Measurements from ENCODE around the gene ZFP36.
A peak's percentile ranks its signal among the peaks of the same experiment; 100 is the strongest.
"Not testable (repeated sequence)": the region's sequence is repeated elsewhere in the genome, so short reads cannot be mapped to it uniquely, and the experiment has no call there.

ZFP36 gene

DNA sequence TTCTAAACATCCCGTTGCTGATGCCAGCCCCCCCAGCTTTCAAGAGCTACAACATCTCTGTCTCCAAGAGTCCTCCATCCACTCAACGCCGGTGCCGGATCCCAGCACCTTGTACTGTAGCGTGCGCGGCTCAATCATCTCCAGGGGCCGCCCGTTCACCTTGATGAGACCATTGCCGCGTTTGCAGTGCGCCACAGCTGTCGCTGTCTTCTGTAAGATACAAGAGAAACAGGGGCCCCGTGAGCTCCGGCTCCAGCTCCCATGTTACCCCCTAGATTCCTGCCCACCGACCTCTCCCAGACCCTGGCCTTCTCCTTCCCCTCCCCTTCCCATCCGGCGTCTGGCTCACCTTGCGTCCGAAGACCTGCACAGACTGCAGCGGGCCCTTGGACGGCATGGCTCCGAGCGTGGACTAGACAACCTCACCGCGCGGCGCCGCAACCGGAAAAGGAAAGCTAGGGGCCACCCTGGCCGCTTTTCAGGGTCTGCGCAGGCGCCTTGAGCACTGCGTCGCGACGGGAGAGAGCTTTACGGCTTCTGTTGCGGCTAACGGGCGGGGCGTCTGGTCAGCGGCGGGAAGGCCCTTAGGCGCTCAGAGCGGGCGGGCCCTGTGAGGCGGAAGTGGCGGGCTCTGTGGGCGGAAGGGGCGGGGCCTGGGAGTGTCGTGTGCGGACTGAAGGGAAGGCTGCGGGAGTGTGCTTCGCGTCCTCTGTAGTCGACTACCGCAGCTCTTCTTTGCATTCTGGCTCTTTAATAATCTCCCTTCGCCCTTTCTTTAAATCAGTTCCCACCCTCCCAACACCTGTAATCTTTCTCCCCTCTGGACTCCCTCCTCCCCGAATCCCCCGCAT, 29.1 kb downstream of the ZFP36 start, which contains the start of gene RPS16:
TSS of gene RPS16 (minus strand) at position 451 of the 851 bp plus-strand sequence. CDS start at position 397, 54 bp downstream.
- peak within 1 kb of the TSS; percentile 73 for H3K27ac ChIP-seq

DNA sequence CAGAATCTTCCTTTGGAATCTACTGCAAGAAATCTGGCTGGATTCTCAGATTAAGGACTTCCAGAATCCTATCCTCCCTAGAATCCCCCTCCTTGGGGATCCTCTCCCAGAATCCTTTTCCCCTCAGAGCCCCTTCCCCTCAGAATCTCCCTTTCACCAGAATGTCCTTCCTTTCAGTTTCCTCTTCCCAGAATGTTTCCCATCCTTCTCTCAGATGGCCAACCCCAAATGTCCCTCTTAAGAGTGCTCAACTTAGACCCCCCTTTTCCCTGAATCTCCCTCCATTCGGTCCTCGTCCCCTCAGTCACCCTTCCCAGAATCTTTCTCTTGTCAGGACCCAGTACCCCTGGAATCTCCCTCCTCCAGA, 29.7 kb downstream of the ZFP36 start:
- H3K27ac ChIP-seq = peak overlapping the region; percentile 73
- DNase-seq (ENCODE audit: low read depth, low spot score) = no peak

More for the DNA sequence above, 29.1 kb downstream of the ZFP36 start, which contains the start of gene RPS16:
- peak; percentile 83 for DNase-seq (ENCODE audit: low read depth, low spot score)

DNA sequence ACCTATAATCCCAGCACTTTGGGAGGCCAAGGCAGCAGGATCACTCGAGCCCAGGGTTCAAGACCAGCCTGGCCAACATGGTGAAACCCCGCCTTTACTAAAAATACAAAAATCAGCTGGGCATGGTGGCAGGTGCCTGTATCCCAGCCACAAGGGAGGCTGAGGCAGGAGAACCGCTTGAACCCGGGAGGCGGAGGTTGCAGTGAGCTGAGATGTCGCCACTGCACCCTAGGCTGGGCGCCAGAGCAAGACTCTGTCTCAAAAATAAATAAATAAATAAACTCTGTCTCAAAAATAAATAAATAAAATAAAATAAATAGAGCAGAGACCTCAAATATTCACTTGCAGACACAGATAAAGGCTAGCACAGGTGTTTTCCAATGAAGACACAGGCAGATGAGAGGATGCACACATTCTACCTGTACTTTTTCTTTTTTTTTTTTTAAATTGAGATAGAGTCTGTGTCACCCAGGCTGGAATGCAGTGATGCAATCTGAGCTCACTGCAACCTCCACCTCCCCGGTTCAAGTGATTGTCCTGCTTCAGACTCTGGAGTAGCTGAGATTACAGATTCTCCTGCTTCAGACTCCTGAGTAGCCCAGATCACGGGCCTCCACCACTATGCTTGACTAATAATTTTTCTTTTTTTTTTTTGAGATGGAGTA, 31.8 kb downstream of the ZFP36 start:
- H3K27ac ChIP-seq = peak overlapping the region; percentile 46

DNA sequence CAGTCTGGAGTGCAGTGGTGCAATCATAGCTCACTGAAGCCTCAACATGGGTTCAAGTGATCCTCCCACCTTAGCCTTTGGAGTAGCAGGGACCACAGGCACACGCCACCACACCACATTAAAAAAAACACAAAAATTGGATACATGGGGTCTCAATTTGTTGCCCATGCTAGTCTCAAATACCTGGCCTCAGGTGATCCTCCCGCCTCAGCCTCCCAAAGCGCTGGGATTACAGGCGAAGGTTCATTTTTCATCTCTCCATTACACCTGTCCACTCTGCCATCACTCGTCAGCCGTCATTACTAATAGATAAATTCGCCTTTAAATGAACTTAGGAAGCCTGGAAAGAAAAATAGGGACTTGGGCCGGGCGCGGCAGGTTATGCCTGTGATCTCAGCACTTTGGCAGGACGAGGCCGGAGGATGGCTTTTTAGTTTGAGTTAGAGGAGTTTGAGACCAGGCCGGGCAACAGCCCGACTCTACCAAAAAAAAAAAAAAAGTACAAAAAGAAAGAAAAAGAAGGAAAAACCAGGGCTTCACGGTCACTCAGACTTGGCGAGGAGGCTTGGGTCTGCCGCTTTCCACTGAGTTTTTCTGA, 38.0 kb downstream of the ZFP36 start:
- DNase-seq (ENCODE audit: low read depth, low spot score) = no peak
- H3K27ac ChIP-seq = peak overlapping the region; percentile 77

More for the DNA sequence above, 31.8 kb downstream of the ZFP36 start:
- no peak for DNase-seq (ENCODE audit: low read depth, low spot score)

DNA sequence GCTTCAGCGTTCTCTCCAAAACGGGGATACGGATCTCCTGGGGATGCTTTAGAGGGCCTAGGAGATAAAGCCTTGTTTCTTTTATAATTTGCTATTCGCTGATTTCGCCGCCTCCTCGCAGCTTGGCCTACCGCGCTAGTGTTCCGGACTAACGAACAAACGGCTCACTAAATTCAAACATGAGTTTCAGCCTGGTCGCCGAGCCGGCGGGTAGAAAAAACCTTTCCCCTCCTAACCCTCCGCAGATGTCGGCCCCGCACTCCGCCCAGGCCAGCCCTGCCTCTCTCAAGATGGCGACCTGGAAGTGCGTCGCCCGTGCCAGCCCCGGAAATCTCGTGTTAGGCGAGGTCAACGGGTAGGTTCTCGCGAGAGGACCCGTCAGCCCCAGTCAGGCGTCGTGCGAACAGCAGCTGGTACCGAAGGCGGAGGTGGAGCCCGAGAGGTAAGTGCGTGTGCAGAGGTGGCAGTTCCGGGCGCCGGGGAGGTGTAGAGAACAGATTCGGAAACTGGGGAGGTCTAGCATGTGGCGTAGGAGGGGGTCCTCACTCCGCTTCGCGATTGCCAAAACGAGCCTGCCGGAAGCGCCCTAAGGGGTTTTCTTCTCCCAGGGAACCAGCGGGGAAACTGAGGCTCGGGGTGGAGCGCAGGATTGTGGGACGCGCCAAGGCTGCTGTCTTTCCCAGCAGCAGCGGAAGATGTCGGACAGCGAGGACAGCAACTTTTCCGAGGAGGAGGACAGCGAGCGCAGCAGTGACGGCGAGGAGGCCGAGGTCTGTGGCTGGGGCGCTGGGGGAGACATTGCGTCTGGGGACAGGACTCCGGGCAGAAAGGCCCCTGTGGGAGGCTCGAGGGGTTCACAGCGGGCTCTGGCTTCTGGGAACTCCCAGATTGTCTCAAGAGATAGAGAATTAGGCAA, 38.8 kb downstream of the ZFP36 start, which contains the start of gene SUPT5H:
TSS of gene SUPT5H (plus strand) at position 387 of the 916 bp plus-strand sequence. CDS start at position 696, 309 bp downstream.
- peak; percentile 91 for DNase-seq (ENCODE audit: low read depth, low spot score)
- peak within 1 kb of the TSS; percentile 77 for H3K27ac ChIP-seq

DNA sequence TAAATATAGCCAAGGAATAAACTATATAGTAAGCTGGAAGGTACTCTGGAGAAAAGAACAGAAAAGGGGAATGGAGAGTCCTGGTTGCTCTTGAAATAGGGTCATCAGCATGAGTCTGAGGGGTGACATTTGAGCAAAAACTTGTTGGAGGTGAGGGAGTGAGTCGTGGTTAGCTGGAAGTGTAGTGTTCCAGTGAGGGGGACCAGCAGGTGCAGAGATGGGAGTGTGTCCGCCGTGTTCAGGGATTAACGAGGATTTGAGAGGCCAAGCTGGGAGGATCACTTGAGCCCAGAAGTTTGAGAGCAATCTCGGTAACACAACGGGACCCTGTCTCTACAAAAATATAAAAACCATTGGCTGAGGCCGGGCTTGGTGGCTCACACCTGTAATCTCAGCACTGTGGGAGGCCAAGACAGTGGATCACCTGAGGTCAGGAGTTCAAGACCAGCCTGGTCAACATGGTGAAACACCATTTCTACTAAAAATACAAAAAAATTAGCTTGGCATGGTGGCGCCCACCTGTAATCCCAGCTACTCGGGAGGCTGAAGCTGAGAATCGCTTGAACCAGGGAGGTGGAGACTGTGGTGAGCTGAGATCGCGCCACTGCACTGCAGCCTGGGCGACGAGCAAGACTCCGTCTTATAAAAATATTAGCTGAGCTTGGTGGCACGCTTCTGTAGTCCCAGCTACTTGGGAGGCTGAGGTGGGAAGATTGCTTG, 39.9 kb downstream of the ZFP36 start:
- H3K27ac ChIP-seq = peak overlapping the region; percentile 77
- DNase-seq (ENCODE audit: low read depth, low spot score) = no peak

DNA sequence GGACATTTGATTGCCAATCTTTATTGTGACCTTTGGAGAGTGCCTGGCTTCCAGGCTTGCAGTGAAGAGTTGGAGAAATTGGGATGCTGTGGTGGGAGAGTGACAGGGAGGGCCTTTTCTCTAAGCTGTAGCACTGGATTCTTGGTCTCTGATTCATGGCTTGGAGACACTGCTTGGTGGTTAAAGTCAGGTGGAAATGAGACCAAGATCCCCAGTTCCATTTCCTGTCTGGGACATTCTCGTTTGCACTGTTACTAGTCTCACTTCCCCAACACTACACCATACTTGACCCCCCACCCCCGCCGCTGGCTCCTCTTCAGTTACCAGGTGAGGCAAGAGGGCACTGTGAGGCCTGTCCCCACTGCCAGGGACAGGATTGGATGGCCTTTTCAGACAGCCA, 41.6 kb downstream of the ZFP36 start:
- peak overlapping the region; percentile 76 for H3K27ac ChIP-seq
- DNase-seq (ENCODE audit: low read depth, low spot score) = peak; percentile 22

DNA sequence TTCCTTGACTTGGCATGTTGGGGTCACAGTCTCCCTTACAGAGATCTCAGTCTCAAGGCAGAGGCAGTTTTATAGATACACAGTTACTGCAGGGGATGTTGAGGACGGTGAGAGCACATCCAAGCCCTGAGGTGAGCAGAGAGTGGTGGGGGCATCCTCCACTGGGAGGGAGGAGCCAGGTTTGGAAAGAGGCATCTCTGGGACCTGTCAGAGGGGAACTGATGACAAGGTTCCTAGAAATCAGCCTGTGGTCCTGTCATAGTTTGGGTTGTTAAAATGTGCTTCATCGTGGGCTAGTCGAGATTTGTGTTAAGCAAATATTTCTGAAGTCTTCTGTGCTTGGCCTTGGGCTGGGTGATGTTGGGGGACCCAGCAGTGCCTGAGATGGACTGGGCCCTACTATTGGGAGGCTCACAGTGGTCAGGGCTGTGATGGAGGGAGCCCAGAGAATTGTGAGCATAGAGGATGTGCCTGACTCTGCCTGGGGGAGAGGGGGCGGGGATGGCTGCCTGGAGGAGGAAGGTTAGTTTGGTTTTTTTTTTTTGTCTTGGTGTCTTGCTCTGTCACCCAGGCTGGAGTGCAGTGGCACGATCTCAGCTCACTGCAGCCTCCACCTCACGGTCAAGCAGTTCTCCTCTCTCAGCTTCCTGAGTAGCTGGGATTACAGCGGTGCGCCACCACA, 42.6 kb downstream of the ZFP36 start:
- peak overlapping the region; percentile 76 for H3K27ac ChIP-seq
- no peak for DNase-seq (ENCODE audit: low read depth, low spot score)

DNA sequence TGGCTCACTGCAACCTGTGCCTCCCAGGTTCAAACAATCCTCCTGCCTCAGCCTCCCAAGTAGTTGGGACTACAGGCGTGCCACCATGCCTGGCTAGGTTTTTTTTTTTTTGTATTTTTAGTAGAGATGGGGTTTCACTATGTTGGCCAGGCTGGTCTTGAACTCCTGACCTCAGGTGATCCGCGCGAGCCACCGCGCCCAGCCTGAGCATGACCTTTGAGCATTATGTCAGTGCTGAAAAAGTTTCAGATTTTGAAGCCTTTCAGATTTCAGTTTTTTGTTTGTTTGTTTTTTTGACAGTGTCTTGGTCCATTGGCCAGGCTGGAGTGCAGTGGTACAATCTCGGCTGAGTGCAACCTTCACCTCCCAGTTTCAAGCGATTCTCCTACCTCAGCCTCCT, 44.6 kb downstream of the ZFP36 start:
- not testable (repeated sequence) for DNase-seq (ENCODE audit: low read depth, low spot score); H3K27ac ChIP-seq
